RWPE1 (cell line): Measurements from ENCODE around the gene NME9.
A peak's percentile ranks its signal among the peaks of the same experiment; 100 is the strongest.

ENCODE experiments used
- CTCF ChIA-PET: fragments of 350-600 bp; sonication (Branson Sonifier 250); formaldehyde crosslinking; extraction: SDS; loops from one replicate; lab custom pipeline; 2021; lab: Yijun Ruan, JAX
- POLR2A ChIA-PET: fragments of 400-600 bp; formaldehyde crosslinking; extraction: SDS; loops from one replicate; lab custom pipeline; 2020; ENCODE audit warnings: antibody characterized with exemption; ENCODE audit not compliant: low non-redundant PET; lab: Yijun Ruan, JAX
- DNase-seq: peaks from one replicate; pipeline ENCODE4 v3.0.0; 2012; ENCODE audit warnings: low spot score
- H3K27ac ChIP-seq: fragments of 450-650 bp; 2 replicates; pipeline ENCODE4 v1.5.1; 2017
- CTCF ChIP-seq: fragments of 450-650 bp; conservative IDR thresholded peaks from 2 replicates; pipeline ENCODE4 v1.5.1; 2017; ENCODE audit warnings: low read depth, mild to moderate bottlenecking

Gene NME9

GRCh38 chr3:138263104-138263503 is 66.5 kb downstream of the NME9 start:
- CTCF ChIA-PET, result no interaction called here
- no peak overlapping the region for H3K27ac ChIP-seq
- no peak for DNase-seq
- POLR2A ChIA-PET, result no interaction called here
- TF ChIP-seq CTCF, result no peak

GRCh38 chr3:138260611-138261010 is 69.0 kb downstream of the NME9 start:
- DNase-seq, result no peak
- POLR2A ChIA-PET, result no interaction called here
- no peak overlapping the region for H3K27ac ChIP-seq
- no peak for TF ChIP-seq CTCF
- CTCF ChIA-PET, result no interaction called here

GRCh38 chr3:138259126-138259525 is 70.5 kb downstream of the NME9 start:
- H3K27ac ChIP-seq, result no peak overlapping the region
- POLR2A ChIA-PET, result interaction anchor here (0.6 kb wide), 1 partner anchor 12 kb away, joined by 5 read pairs; no protein-coding TSS in a partner anchor
- DNase-seq, result no peak
- TF ChIP-seq CTCF, result no peak
- CTCF ChIA-PET, result interaction anchor here (0.7 kb wide), 1 partner anchor 22 kb away, joined by 3 read pairs; no protein-coding TSS in a partner anchor

- no peak overlapping the region for H3K27ac ChIP-seq
- POLR2A ChIA-PET, result no interaction called here
- CTCF ChIA-PET, result no interaction called here
- no peak for TF ChIP-seq CTCF
- DNase-seq, result no peak
Observed at GRCh38 chr3:138257986-138258385, 71.7 kb downstream of the NME9 start.

- TF ChIP-seq CTCF, result no peak
- H3K27ac ChIP-seq, result no peak overlapping the region
- POLR2A ChIA-PET, result no interaction called here
- CTCF ChIA-PET, result interaction anchor here (0.6 kb wide), 2 partner anchors 44 to 187 kb away, joined by 4 read pairs; no protein-coding TSS in a partner anchor
- DNase-seq, result no peak
Observed at GRCh38 chr3:138256022-138256421, 73.6 kb downstream of the NME9 start.

- DNase-seq, result peak; percentile 38
- H3K27ac ChIP-seq, result no peak overlapping the region
- POLR2A ChIA-PET, result no interaction called here
- no peak for TF ChIP-seq CTCF
- CTCF ChIA-PET, result interaction anchor here (1.0 kb wide), 1 partner anchor 17 kb away, joined by 3 read pairs; no protein-coding TSS in a partner anchor
Observed at GRCh38 chr3:138254216-138254615, 75.4 kb downstream of the NME9 start.
